ENCODE results near the gene SCARB2. TPM values are rescaled to one million over a fixed set of nuclear protein-coding genes. Genes with fewer than 3 reads are reported as not detected.

The SCARB2 gene
- total RNA-seq, 8 experiments from 2014 or later = 79.7 to 230 (median 112) TPM

DNA sequence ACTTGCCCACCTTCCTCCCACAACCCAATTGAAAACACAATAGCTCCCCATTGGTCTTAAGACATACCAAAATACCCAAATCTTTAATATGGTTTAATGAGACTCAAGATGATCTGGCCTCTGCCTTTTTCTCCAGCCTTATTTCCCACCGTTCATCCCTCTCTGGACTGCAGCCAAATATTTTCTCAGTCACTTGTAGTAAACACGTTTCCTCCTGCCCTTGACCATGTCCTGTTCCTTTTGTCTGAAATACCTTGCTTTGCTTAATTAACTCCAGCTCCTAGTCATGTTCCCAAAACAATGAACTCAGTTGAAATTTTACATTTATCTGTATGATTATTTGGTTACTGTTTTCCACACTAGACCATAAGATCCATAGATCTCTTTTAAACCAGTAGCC lies 57.0 kb downstream of the SCARB2 start:
- no peak overlapping the region for H3K27ac ChIP-seq
- no peak overlapping the region for H3K4me3 ChIP-seq
- no peak for ATAC-seq (replicated peaks in 6 of 8)
- in situ Hi-C loops (cut with MboI; ENCODE audit: low pct_unique_long_range_greater_than_20kb in 2 of 9, low sequenced_read_pairs in 9 of 9, unreplicated experiment in 9 of 9) = no loop called here
- 15 to 80% (median 53%) methylated on average over 1 to 2 of the region's 2 CpGs; no CpG with 5 or more reads in 3 of the 10 experiments for WGBS, 10 experiments
- peaks cover 0 to 13% of the 10 kb centered on the region in 2 donors for H3K4me1 ChIP-seq (replicated peaks in 1 of 2)

DNA sequence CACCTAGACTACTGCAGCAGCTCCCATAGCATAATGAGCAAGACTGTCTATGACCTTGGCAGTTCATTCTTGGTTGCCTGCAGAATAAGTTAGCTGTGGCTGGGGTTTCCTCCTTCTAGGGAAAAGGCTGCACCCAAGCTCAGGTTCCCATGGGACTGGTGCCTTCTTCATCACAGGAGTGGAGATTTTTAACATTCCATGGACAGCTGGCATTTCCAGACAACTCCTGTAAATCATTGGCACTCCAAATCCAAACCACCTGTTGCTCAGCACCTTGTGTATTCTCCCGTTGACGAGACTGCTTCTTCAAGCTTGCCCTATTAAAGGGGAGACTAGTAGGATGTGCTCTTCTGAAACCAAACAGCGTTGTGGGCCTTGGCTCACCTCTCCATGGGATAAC lies 57.6 kb downstream of the SCARB2 start:
- Histone ChIP-seq H3K4me3 (no peak overlapping the region), H3K27ac (no peak overlapping the region), H3K4me1 (replicated peaks in 1 of 2) (peaks cover 0 to 13% of the 10 kb centered on the region in 2 donors)
- in situ Hi-C loops (cut with MboI; ENCODE audit: low pct_unique_long_range_greater_than_20kb in 2 of 9, low sequenced_read_pairs in 9 of 9, unreplicated experiment in 9 of 9) = no loop called here
- ATAC-seq (replicated peaks in 6 of 8) = peak in 1 of 8 experiments; percentile 13
- WGBS, 10 experiments = 20 to 100% (median 83%) methylated on average over 1 to 3 of the region's 3 CpGs; no CpG with 5 or more reads in 2 of the 10 experiments

DNA sequence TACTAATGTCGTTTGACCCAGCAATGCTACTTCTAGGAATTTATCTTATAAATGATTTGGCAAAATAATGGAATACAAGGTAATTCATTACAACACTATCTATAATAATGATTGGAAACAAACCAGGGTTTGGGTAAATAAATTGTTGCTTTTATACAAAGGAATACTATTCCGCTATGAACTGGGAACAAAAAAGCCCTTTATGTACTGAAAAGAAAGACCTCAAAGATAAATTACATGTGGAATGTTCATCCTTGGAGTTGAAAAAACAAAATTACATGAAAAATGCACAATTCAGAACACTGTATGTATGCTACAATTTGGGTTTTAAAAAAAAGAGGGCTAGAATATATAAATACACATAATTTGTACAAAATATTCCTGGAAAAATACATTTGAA lies 60.3 kb downstream of the SCARB2 start:
- WGBS, 10 experiments = 55 to 100% (median 81%) methylated on average over 1 to 2 of the region's 2 CpGs
- H3K4me3 ChIP-seq = no peak overlapping the region
- ATAC-seq (replicated peaks in 6 of 8) = no peak
- peaks cover 4 to 19% of the 10 kb centered on the region in 2 donors for H3K4me1 ChIP-seq (replicated peaks in 1 of 2)
- no peak overlapping the region for H3K27ac ChIP-seq
- in situ Hi-C loops (cut with MboI; ENCODE audit: low pct_unique_long_range_greater_than_20kb in 2 of 9, low sequenced_read_pairs in 9 of 9, unreplicated experiment in 9 of 9) = no loop called here

DNA sequence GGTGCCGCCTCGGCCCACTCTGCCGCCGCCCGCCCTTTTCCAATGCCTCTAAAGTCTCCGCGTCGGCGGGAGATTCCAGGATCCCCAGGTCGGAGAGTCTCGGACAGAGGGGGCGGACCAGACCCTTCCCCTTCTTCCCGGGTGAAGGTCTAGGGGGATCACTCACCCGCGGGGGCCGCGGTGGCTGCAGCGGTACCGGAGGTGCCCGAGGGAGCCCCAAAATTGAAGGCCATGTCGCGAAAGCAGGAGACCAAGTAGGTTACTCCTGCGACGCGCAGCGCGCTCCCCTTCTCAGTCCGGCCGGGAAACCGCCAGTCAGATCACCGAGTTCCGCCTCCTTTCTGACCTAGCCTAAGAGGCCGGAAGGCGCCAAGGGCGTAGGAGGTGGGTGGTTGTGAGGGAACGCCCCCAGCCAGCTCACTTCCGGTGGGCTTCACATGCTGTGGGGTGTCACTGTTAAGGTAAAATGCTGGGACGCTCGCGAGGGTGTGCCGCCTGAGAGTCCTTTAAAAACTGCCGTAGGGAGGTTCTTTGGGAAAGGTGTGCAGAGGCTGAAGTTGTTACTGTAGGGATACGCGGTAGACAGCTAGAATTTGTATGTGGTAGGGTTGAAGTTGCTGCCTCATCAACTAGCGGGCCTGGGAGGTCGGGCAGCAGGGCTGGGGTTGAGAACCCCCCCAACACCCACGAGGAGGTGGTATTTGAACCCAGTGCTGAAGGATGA lies 65.3 kb downstream of the SCARB2 start, which contains the start of gene NUP54:
TSS of gene NUP54 (minus strand) at position 256 of the 724 bp plus-strand sequence. CDS start at position 233, 23 bp downstream.
- WGBS, 10 experiments = 0 to 3% (median 0%) methylated on average over 5 to 12 of the region's 47 CpGs; no CpG with 5 or more reads in 2 of the 10 experiments
- peaks cover 4 to 15% of the 10 kb centered on the region in 2 donors for H3K4me1 ChIP-seq (replicated peaks in 1 of 2)
- ATAC-seq (replicated peaks in 6 of 8) = peak; percentile 93 to 99 (median 98)
- peak within 1 kb of the TSS; percentile 83 to 92 for H3K27ac ChIP-seq
- in situ Hi-C loops (cut with MboI; ENCODE audit: low pct_unique_long_range_greater_than_20kb in 2 of 9, low sequenced_read_pairs in 9 of 9, unreplicated experiment in 9 of 9) = loop anchor here in 1 of 9 experiments (25.0 kb wide), 1 partner anchor 186 kb away; no protein-coding TSS in a partner anchor
- peak within 1 kb of the TSS; percentile 79 to 98 (median 92) for H3K4me3 ChIP-seq

DNA sequence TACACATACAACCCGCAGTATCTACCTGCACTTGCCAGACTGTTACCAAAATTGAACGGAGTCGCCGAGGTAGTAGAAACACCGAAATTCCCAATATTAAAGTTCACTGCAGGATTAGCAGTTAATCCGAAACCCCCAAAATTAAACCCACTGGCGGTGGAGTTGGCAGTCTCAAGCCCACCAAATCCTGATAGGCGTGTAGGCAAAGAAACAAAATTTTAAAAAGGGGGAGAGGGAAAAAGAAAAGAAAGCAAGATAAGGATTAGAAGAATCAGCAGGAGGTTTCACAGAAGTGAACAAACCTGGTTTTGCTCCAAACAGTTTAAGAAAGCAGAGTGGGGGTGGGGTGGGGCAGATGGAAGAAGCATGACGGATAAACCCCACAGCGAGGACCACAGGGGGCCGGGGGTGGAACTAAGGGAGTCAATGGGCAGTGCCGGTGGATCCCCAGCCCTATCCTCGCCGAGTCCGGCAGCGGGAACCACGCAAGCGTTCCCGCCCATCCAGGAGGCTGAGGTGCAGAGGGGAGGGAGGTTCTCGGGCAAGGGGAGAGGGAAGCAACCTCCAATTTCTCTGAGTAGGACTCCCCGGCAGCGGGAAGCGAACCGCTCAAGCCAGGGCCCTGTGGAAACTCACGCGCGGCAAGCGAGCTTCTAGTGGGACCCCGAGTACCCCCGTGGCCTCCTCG lies 66.0 kb downstream of the SCARB2 start:
- ATAC-seq (replicated peaks in 6 of 8) = peak; percentile 29 to 84 (median 55)
- H3K4me3 ChIP-seq = peak overlapping the region; percentile 79 to 98 (median 92)
- in situ Hi-C loops (cut with MboI; ENCODE audit: low pct_unique_long_range_greater_than_20kb in 2 of 9, low sequenced_read_pairs in 9 of 9, unreplicated experiment in 9 of 9) = loop anchor here in 1 of 9 experiments (25.0 kb wide), 1 partner anchor 185 kb away; no protein-coding TSS in a partner anchor
- H3K27ac ChIP-seq = peak overlapping the region; percentile 83 to 92
- peaks cover 4 to 15% of the 10 kb centered on the region in 2 donors for H3K4me1 ChIP-seq (replicated peaks in 1 of 2)
- WGBS, 10 experiments = 0 to 3% (median 0%) methylated on average over 1 to 12 of the region's 31 CpGs; no CpG with 5 or more reads in 1 of the 10 experiments

DNA sequence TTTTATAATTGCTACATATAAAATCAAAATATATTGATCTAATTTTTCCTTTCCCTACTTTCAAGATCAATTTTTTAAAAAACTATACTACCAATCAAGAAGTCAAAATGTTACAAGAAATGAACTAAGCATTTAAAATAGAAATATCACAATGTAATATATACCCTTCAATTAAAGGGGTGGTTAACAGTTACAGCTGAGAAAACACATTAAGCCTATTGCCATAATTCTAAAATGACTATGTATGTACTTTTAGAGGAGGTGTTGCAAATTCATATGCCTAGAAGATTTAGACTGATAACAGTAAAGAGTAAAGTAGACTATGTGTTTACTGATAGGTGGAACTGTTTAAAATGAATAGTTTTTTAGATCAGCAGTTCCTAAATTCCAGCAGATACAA lies 69.1 kb downstream of the SCARB2 start:
- ATAC-seq (replicated peaks in 6 of 8) = no peak
- peaks cover 4 to 15% of the 10 kb centered on the region in 2 donors for H3K4me1 ChIP-seq (replicated peaks in 1 of 2)
- H3K4me3 ChIP-seq = no peak overlapping the region
- H3K27ac ChIP-seq = no peak overlapping the region
- in situ Hi-C loops (cut with MboI; ENCODE audit: low pct_unique_long_range_greater_than_20kb in 2 of 9, low sequenced_read_pairs in 9 of 9, unreplicated experiment in 9 of 9) = loop anchor here in 1 of 9 experiments (25.0 kb wide), 1 partner anchor 182 kb away; no protein-coding TSS in a partner anchor

DNA sequence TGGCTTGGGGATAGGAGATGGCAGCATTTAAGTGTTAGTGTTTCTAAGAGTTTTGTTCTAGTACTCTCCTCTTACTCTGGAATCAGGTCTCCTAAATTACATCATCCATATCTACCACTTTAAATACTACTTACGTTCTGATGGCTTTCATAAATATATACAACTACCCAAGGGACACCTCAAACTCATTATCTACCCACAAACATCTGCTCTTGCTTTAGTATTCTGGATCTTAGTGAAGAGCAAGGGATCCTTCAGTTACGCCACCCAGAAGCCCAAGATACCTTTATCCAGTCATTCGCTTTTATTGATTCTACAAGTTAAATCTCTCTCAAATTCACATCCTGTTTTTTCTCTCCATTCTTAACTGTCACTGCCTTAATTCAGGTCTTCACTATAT lies 72.4 kb downstream of the SCARB2 start:
- Histone ChIP-seq H3K4me3 (no peak overlapping the region), H3K27ac (no peak overlapping the region), H3K4me1 (replicated peaks in 1 of 2) (no peaks in the 10 kb centered on the region)
- 83 to 100% (median 100%) methylated on average over 2 to 3 of the region's 3 CpGs; no CpG with 5 or more reads in 1 of the 10 experiments for WGBS, 10 experiments
- no peak for ATAC-seq (replicated peaks in 6 of 8)
- in situ Hi-C loops (cut with MboI; ENCODE audit: low pct_unique_long_range_greater_than_20kb in 2 of 9, low sequenced_read_pairs in 9 of 9, unreplicated experiment in 9 of 9) = loop anchor here in 1 of 9 experiments (25.0 kb wide), 1 partner anchor 179 kb away; no protein-coding TSS in a partner anchor

DNA sequence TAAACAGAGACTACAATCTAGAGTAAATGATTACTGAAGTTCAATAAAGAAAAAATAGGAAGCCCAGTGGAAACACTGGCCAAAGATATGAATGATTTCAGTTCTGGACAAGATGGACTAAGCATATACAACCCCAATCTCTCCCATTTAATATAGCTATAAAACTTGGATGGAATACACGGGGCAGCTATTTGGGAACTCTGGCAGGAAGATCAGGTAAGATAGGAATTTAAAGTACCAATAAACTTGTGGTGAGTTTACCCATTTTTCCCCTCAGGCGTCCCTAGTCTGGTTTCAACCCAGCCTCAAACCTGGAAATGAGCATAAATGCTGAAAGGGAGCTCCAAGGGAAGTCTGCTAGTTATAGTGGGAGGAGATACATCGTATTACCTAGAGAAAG lies 85.9 kb downstream of the SCARB2 start:
- no peak overlapping the region for H3K4me3 ChIP-seq
- H3K4me1 ChIP-seq (replicated peaks in 1 of 2) = no peaks in the 10 kb centered on the region
- WGBS, 10 experiments = 94 to 100% (median 100%) methylated on average over 1 to 3 of the region's 3 CpGs; no CpG with 5 or more reads in 3 of the 10 experiments
- H3K27ac ChIP-seq = no peak overlapping the region
- in situ Hi-C loops (cut with MboI; ENCODE audit: low pct_unique_long_range_greater_than_20kb in 2 of 9, low sequenced_read_pairs in 9 of 9, unreplicated experiment in 9 of 9) = loop anchor here in 1 of 9 experiments (25.0 kb wide), 1 partner anchor 165 kb away; no protein-coding TSS in a partner anchor
- no peak for ATAC-seq (replicated peaks in 6 of 8)

DNA sequence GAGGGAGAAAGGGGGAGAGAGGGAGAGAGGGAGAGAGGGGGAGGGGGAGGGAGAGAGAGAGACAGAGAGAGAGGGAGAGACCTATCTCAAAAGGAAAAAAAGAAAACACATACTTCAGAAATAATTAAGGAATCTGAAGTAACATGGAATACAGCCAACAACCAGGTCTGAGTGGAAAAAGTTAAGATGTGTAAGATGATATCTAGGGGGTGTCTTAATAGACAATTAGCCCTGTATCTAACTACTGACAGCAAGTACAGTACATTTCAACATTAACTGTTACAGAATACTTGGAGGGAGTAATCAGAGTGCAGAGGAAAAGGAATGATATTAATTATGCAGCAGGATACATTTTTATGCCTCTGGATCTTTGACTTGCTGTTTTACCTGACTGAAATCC lies 87.8 kb downstream of the SCARB2 start:
- no peak for ATAC-seq (replicated peaks in 6 of 8)
- Histone ChIP-seq H3K4me3 (no peak overlapping the region), H3K27ac (no peak overlapping the region), H3K4me1 (replicated peaks in 1 of 2) (no peaks in the 10 kb centered on the region)
- in situ Hi-C loops (cut with MboI; ENCODE audit: low pct_unique_long_range_greater_than_20kb in 2 of 9, low sequenced_read_pairs in 9 of 9, unreplicated experiment in 9 of 9) = loop anchor here in 1 of 9 experiments (25.0 kb wide), 1 partner anchor 164 kb away; no protein-coding TSS in a partner anchor

DNA sequence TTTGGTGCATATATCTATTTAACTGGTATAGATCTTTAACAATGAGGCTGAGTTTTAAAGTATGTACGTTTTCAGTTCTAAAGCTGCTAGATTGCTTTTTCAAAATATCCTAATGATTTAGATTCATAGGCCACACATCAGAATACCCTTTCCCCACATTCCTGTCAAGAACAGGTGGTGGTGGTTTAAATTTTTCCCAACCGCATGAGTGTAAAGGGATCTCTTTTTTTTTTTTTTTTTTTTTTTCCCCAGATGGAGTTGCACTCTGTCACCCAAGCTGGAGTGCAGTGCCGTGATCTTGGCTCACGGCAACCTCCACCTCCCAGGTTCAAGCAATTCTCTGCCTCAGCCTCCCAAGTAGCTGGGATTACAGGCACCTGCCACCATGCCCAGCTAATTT lies 93.4 kb downstream of the SCARB2 start:
- ATAC-seq (replicated peaks in 6 of 8) = no peak
- WGBS, 10 experiments = 62 to 100% (median 91%) methylated on average over 1 to 4 of the region's 4 CpGs; no CpG with 5 or more reads in 2 of the 10 experiments
- Histone ChIP-seq H3K27ac (no peak overlapping the region), H3K4me1 (replicated peaks in 1 of 2) (no peaks in the 10 kb centered on the region), H3K4me3 (no peak overlapping the region)
- in situ Hi-C loops (cut with MboI; ENCODE audit: low pct_unique_long_range_greater_than_20kb in 2 of 9, low sequenced_read_pairs in 9 of 9, unreplicated experiment in 9 of 9) = no loop called here

DNA sequence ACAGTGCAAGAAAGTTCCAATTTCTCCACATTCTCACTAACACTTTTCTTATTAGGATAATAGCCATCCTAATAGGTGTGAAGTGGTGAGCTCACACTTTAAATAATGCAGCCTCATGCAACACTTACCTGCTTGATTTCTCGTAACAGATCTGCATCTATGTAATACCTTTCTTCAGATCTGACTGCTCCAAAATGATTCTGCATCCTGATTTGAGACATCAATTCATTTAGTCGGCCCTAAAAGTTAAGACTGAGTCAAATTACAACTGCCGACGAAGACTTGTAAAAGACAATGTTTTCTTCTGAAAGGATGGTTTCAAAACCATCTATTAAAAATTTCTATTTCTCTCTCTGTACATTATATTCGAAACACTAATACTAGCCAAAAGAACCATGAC lies 96.1 kb downstream of the SCARB2 start:
- Histone ChIP-seq H3K27ac (no peak overlapping the region), H3K4me3 (no peak overlapping the region), H3K4me1 (replicated peaks in 1 of 2) (no peaks in the 10 kb centered on the region)
- no peak for ATAC-seq (replicated peaks in 6 of 8)
- WGBS, 10 experiments = 93 to 100% (median 100%) methylated on average over 2 to 5 of the region's 5 CpGs
- in situ Hi-C loops (cut with MboI; ENCODE audit: low pct_unique_long_range_greater_than_20kb in 2 of 9, low sequenced_read_pairs in 9 of 9, unreplicated experiment in 9 of 9) = no loop called here

DNA sequence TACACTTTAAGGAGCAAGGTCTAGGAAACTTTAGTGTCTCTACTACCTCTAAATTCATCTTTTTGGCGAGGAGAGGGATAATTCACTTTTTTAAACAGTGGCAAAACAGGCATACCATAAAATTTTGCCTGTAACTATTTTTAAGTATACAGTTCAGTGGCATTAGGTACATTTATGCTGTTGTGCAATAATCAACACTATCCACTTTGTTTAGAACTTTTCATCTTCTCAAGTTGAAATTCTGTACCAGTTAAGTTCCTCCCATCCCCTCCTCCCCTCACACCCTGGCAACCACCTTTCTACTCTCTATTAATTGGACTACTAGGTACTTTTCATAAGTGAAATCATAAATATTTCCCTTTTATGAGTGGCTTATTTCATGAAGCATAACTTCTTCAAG lies 96.8 kb downstream of the SCARB2 start:
- in situ Hi-C loops (cut with MboI; ENCODE audit: low pct_unique_long_range_greater_than_20kb in 2 of 9, low sequenced_read_pairs in 9 of 9, unreplicated experiment in 9 of 9) = no loop called here
- Histone ChIP-seq H3K4me1 (replicated peaks in 1 of 2) (no peaks in the 10 kb centered on the region), H3K4me3 (no peak overlapping the region), H3K27ac (no peak overlapping the region)
- ATAC-seq (replicated peaks in 6 of 8) = no peak
- 80 to 100% (median 100%) methylated on average over 1 of the region's 1 CpG; no CpG with 5 or more reads in 2 of the 10 experiments for WGBS, 10 experiments

Measured in motor neuron (in vitro differentiated cells).